Stimulated activated naive CD8-positive, alpha-beta T cell treated with anti-CD3 and anti-CD28 coated beads, Interleukin-15, Interleukin-2, amounts not matched to agents 100 ng/mL and 50 ng/mL, for 24 hours (primary cell): ENCODE results near the gene TEKT4.
"Not testable (repeated sequence)": the region's sequence is repeated elsewhere in the genome, so short reads cannot be mapped to it uniquely, and the experiment has no call there.

Experiments used
- H3K27ac Mint-ChIP-seq: one replicate; pipeline ENCODE4 v1.8.0; 2021; ENCODE audit warnings: mild to moderate bottlenecking, mixed read lengths
- H3K27me3 Mint-ChIP-seq: one replicate; pipeline ENCODE4 v1.8.0; 2021; ENCODE audit warnings: mixed read lengths
- H3K36me3 Mint-ChIP-seq: one replicate; pipeline ENCODE4 v1.8.0; 2021; ENCODE audit warnings: low read depth, mixed read lengths
- H3K4me1 Mint-ChIP-seq: one replicate; pipeline ENCODE4 v1.8.0; 2021; ENCODE audit warnings: low read depth, mixed read lengths
- H3K4me3 Mint-ChIP-seq: one replicate; pipeline ENCODE4 v1.8.0; 2021; ENCODE audit warnings: mild to moderate bottlenecking, mixed read lengths
- H3K9me3 Mint-ChIP-seq: one replicate; pipeline ENCODE4 v1.8.0; 2021; ENCODE audit warnings: mixed read lengths

The TEKT4 gene

DNA sequence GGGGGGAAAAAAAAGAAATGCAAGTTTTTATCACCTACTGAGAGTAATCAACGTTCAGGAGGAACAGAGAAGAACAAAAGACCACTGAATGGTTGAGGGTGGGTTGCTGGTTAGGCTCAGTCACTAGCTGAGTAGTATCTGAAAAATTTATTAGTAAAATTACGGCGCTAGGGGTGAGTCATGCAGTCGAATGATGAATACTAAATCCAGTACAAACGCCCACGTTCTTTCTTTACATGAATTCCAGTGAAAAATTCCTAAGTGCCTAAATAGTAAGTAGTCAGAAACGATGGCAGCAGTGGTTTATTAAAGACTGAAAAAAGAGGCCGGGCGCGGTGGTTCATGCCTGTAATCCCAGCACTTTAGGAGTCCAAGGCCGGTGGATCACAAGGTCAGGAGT is 52.0 kb downstream of the TEKT4 start:
- peaks cover 11% of the 10 kb centered on the region for H3K27me3 Mint-ChIP-seq
- H3K36me3 Mint-ChIP-seq = no peaks in the 10 kb centered on the region
- H3K27ac Mint-ChIP-seq = no peak overlapping the region
- peaks cover 5% of the 10 kb centered on the region for H3K9me3 Mint-ChIP-seq
- no peaks in the 10 kb centered on the region for H3K4me1 Mint-ChIP-seq
- H3K4me3 Mint-ChIP-seq = no peak overlapping the region

DNA sequence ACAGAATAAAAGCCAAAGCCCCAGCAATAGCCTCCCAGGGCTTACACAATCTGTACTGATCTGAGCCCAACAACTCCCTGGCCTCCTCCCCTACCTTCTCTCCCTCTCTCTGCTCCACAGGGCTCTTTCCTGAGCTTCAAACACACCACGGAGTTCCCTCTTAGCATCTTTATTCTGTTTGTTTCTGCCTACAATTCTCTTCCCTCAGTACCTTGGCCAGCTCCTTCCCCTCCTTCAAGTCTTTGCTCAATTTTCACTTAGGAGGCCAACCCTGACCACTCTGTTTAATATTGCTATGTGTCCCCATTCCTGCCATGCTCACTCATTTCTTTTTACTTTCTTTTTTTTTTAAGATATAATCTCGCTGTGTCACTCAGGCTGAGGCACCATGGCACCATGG is 53.8 kb downstream of the TEKT4 start:
- not testable (repeated sequence) for H3K36me3 Mint-ChIP-seq, H3K4me3 Mint-ChIP-seq, H3K9me3 Mint-ChIP-seq, H3K27ac Mint-ChIP-seq, H3K27me3 Mint-ChIP-seq, H3K4me1 Mint-ChIP-seq
